GM21447 (cell line): ENCODE measurements around the gene PDE9A.

Experiments used
- ATAC-seq: cut with Tn5 transposase; IDR thresholded peaks from one replicate; pipeline ENCODE4 v1.9.1; 2021; ENCODE audit not compliant: unreplicated experiment

Gene PDE9A

DNA sequence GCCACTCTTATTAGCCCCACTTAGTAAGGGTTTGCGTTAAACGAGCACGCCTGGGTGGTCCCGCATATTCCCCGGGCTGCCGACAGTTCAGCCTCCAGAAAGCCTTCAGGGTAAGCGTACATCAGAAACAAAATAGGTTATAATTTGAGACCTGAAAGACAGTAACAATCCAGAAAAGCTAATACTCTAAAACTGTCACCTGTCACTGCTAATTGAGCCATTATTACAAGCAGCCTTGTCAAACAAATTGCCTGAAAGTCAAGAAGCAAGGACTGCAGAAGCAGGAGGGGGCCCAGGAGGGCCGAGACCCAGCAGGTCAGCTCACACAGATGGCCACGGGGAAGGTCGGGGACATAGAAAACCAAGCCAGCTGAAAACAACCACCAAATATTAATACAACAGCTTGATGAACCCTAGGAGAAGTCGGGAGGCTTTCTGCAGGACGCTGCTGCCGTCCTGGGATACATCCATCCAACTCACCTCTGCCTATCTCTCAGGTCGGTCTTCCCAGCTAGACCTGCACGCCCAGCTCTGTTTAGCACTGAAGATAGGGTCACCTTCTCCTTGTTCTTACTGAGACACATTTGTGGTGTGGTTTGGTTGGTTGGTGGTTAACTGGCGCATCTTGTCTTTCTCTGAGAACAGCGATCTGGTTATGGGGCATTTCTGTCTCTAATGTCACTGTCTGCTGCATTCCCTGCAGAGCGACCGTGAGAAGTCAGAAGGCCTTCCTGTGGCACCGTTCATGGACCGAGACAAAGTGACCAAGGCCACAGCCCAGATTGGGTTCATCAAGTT lies 115.1 kb downstream of the PDE9A start:
- ATAC-seq: no peak

- no peak for ATAC-seq
Observed at GRCh38 chr21:42769183-42769819, 115.9 kb downstream of the PDE9A start.

DNA sequence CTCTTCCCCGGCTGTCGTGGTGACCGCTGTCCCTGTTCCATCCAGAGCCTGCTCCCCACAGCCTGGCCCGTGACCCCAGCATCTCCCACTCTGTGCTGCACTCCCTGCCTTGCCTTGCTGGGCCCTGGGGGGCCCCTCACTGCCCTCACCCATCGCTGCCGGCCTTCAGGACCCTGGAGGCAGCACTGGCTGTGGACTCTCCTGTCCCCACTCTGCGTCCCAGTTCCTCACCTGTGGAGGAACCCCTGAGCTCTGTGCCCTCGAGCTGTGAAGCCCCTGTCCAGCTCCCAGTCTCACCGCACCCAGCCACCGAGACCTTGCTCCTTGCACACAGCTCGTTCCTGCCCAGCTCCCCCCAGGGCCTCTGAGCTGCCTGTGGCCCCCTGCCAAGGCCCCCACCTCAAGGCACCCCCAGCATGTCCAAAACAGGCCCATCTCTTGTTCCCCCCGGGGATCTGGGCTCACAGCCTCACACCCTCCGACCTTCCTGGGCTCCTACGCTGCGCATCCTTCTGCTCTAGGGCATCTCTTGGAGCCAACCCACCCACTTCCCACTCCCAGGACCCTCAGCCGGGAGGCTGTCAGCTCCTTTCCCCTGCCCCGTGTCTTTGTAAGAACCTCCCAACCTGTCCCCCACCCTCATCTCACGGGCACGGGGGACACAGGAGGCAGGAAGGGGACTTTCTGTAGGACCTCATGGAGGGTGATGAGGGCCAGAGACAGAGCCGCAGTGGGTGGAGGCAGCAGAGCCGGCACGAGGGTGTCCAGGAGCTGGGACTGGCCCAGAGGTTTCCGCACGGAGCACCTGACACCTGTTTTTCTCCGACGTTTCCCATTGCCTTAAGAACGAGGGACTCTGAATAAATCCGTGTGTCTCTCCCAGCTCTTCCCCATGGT lies 116.6 kb downstream of the PDE9A start:
- ATAC-seq: no peak

DNA sequence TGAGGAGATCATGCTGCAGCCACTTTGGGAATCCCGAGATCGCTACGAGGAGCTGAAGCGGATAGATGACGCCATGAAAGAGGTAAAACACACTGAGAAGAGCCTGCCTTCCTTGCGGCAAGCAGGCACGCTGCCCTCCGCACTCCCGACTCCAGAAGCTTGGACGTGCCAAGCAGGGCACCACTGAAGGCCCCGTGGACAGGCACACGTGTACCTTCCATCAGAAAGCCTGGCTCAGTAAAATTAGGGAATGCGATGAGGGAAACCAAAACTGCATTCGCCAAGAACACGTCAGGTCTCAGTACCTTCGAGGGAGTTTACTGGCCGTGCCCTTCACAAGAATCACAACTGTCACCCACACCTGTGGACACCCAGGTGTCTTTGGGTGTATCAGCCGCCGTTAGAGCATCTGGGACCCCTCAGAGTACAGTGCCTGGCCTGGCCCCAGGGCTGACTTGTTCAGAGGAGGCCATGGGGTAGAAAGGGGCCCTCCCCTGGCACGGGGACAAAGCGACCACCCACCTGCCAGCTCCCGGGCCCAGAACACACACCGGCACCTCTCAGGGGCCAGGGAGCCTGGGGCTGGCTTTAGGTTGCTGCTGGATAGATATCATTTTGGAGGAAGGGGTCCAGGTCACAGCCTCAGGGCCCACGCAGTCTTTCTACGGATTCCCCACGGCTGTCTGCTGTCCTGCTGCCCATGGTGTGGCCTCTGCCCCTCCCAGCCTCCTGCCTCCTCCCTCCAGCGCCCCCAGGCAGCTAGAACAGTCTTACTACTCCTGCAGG lies 117.5 kb downstream of the PDE9A start:
- ATAC-seq: no peak

GRCh38 chr21:42771503-42771805 lies 118.0 kb downstream of the PDE9A start:
- no peak for ATAC-seq

DNA sequence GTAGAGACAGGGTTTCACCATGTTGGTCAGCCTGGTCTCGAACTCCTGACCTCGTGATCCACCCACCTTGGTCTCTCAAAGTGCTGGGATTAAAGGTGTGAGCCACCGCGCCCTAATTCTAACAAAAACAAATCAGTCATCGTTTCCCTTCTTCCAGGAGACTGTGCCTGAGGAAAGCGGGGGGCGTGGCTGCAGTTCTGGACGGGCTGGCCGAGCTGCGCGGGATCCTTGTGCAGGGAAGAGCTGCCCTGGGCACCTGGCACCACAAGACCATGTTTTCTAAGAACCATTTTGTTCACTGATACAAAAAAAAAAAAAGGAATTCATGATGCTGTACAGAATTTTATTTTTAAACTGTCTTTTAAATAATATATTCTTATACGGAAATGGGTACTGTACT lies 121.7 kb downstream of the PDE9A start:
- no peak for ATAC-seq

DNA sequence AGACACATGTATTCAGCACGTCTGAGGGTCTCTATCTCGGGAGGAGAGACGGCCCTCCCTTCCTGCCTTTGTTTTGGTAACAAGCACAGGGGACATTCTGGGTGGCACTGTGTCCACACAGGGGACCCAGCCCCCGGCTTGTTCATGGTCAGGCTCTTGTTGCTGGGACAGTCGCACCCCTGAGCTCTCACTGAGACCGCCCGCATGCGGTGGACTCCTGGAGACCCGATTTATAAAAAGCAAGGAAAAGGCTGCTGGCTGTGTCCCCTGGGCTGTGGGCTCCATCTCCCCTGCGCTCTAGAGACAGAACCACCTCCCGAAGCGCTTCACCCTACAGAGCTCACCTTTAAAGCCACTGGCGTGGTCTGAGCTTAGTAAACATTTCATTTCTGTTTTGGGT lies 122.5 kb downstream of the PDE9A start:
- no peak for ATAC-seq

DNA sequence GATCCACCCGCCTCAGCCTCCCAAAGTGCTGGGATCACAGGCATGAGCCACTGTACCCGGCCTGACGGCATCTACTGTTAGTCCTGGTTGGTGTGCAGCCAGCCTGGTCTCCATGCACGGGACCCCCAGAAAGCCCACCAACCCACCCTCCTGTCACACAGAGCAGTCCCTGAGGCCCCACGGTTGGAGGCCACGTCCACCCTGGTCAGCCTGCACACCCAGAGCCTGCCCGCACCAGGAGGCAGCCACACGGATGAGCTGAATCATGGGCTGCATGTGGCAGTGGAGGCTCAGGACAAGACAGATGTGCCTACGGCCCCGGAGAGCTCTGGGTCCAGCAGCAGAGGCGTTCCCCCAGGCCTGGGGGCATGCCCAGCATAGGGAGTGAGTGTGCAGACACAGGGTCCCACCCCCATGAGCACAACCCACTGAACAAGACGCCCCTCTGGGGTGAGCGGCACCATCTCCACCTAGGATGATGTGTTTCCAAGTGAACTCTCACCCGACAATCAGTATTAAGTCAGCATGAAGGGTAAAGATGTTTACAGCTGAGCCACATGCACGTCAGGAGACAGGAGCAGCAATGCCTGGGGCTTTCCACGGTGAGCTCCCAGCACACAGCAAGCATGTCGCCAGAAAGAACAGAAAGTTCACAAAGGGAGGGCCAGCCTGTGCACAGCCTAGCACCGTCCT lies 123.8 kb downstream of the PDE9A start:
- ATAC-seq: no peak

- no peak for ATAC-seq
Observed at GRCh38 chr21:42777757-42778344, 124.4 kb downstream of the PDE9A start.

- no peak for ATAC-seq
Observed at GRCh38 chr21:42779431-42779861, 126.0 kb downstream of the PDE9A start.

DNA sequence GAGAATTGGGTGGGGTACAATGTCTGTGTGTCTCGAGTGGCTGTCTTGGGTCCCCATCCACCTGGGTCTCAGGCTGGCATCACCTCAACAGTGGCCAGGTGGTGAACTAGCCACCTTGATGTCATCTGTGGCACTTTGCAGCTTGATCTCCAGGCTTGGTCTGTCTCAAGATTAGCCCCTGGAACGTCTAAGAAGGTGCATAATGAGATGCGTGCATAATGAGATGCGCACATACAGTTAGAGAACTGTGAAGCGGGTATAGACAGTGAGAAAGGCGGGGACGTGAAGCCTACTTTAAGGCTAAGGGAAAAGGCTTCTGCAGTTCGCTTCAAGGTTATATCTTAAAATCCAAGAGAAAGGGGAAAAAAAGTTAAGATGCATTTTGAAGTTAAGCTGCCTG lies 127.2 kb downstream of the PDE9A start:
- ATAC-seq: no peak

DNA sequence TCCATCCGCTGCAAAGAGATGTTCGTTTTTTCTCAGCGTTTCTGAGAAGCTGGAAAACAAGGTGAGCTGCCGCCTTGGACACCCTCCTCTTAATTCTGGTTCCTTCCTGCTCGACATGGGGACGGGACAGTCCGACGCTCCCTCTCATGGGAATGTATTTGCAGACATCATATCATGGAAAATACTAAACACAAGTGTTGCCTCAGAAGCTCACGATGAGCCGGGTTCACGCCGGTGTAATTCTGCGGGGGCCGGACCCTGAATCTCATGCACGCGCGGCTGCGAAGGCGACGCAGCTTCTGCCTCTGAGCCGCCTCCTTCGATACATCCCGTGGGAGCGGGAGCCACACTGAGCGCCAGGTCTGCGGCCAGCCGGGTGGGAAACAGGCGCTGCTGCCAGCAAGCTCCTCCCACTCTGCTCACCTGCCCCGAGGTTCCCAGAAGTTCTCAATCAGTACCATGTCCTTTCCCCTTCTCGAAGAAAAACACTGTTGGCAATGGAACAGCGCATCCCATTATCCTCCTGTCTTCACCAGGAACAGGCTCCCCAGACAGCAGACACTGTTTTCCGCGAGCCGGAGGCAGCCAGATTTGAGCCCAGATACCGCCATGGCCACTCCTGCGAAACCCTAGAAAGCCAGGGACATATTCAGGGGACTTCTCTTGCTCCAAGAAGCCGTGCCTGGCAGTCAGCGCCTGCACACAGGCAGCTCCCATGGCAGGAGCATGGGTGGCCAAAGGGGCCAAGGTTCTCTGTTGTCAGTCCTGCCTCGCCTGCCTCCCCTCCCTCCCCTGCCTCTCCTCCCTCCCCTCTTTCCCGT lies 127.9 kb downstream of the PDE9A start:
- no peak for ATAC-seq

DNA sequence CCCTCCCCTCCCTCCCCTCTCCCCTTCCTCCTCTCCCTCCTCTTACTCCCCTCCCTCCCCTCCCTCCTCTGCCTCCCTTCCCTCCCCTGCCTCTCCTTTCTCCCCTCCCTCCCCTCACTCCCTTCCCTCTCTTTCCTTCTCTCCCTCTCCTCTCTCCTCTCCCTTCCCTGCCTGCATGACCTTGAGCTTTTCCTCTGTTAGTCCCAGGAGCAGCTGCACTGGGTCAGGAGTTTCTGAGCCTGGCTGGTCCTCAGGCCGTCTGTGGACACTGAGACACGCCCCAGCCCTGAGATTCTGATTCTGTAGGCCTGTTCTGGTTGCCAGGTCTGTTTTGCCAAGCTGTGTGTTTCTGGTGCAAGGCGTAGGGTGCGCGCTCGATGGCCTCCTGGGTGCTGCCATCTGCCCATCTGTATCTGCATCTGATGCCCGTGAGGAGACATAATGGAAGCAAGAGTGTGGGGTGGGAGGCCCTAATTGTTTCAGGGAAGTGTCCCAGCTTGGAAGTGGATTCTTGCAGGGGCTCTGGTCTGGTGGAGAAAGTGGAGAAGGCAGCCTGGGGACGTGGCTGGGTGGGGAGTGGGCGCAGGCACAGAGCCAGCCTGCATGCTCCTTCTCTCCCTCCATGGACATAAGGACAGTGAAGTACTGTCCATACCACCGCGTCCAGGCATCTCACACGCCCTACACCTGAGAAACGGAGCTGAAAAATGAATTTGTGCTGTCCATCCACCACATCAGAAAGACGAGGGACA lies 128.7 kb downstream of the PDE9A start:
- ATAC-seq: no peak

DNA sequence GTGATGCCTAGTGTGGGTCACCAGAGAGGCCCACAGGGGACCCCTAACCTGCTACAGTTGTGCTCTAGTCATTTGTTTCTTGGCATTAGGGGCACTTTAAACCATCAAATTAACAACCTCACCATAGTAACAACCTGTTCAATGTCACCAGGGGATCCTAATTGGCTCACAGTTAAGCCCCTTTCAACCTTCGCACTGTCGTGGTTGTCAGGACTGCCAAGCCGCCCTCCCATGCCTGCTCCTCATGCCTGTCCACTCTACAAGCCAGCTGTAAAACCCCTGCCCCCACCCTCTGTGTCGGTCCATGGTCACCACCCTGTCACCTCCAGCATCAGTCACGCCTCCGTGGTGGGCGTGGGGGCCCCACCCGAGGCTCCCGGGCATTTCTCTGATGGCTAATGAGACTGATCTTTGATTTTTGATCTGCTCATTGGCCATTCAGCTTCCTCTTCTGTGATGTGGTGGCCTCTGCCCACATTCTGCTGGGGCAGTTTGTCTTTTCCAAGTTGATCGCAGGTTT lies 129.4 kb downstream of the PDE9A start:
- ATAC-seq: no peak

DNA sequence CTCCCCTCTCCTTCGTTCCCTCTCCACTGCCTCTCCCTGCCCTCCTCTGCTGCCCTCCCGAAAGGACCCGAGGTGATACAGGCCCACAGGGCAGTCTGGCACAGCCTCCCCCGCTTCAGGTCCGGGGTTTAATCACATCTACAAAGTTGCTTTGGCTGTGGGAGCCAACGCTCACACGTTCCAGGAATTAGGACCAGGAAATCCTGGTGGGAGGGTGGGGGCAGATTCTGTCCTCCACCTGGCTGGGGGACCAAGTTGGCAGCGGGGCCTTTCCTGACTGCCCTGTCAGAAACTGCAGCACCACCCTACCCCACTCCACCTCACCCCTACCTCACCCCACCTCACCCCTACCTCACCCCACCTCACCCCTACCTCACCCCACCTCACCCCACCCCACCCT lies 130.9 kb downstream of the PDE9A start:
- no peak for ATAC-seq

DNA sequence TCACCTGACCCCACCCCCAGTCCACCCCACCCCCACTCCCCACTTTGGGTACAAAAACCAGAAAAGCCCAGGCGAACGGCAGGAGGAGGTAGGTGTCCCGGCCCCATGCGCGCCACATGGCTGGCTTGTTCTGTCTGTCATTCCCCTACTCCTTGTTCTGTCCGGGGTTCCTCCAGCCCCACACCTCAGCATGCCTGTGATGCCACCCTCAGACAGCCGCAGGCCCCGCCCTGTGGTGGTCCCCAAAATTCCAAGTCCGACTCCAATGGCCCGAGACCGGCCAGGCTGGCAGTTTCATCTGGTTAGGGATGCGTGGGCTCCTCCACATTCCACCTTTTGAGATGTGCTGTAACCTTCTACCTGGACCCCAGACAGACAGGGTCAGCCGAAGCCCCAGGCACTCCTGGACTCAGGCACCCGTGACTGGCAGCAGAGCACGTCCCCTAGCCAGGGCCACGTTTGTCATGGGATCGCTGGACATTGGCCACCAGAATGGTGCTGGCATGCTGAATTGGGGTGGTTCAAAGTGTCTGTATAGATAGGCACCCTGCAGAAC lies 131.6 kb downstream of the PDE9A start:
- no peak for ATAC-seq

DNA sequence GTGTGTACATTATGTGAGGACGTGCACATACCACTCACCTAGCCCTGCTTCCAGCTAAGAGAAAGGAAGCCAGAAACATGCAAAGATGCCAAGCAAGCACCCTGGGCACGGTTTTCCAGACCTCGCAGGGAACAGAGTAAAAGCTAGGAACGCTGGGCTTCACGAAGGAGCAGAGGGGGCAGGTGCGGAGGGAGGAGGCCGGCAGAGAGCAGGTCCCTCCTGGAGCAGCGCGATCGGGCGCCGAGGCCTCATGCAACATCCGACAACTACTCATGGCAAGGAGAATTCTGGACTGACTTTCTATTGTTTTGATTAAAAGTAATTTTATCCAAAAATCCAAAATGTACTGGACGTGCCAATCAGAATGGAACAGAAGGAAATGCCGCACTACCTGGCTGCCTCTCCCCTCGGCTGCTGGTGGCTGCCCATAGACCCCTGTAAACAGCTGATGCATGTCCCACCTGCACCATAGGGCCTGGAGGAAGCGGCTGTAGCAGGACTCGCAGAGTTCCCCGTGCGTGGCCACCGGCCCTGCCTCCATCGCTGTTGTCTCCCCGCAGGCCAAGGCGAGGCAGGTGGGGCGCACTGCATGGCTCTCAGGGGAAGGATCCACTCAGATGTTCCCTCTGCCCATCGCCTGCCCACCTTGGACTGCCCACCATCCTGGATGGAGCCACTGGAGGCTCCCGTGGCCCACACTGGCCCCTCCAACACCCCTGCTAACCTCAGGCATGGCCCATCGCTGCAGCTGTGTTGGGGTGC lies 132.4 kb downstream of the PDE9A start:
- ATAC-seq: no peak
